Measurements from ENCODE around the gene INAFM2.

The INAFM2 gene

DNA sequence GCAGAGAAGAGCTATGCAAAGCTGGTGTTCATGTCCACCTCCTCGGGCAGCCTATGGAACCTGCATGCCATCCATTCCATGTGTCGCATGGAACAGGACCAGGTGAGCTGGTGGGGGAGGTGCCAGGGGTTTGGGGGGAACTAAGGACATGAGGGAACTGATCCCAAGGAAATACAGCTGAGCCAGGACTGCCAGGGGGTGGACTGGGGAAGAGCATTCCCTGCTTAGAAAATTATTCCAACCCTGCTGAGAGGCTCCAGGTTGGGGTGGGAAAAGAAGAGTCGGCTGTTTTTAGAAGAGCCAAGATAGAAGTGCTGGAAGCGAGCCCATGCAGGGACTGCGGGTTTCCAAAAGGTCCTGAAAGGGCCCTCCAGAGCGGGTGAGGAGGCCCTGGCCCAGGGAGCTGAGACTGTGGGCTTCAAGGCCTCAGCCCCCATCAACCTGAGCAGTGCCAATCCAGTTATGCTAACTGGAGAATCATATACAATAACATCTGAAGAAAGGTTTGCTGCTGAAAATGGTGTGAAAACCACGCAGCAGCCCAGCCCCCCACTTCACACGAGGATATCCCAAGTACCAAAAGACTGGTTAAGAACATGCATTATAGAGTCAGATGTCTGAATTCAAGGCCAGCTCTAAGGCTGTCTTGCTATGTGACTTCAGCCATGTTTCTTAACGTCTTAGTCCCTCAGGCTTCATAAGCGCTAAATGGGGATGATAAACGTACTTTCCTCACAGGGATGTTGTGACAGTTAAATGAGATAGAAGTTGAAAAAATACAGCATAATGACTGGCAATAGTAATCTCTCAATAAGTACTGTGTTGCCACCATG lies 42.3 kb downstream of the INAFM2 start:
- DNase-seq = no peak

DNA sequence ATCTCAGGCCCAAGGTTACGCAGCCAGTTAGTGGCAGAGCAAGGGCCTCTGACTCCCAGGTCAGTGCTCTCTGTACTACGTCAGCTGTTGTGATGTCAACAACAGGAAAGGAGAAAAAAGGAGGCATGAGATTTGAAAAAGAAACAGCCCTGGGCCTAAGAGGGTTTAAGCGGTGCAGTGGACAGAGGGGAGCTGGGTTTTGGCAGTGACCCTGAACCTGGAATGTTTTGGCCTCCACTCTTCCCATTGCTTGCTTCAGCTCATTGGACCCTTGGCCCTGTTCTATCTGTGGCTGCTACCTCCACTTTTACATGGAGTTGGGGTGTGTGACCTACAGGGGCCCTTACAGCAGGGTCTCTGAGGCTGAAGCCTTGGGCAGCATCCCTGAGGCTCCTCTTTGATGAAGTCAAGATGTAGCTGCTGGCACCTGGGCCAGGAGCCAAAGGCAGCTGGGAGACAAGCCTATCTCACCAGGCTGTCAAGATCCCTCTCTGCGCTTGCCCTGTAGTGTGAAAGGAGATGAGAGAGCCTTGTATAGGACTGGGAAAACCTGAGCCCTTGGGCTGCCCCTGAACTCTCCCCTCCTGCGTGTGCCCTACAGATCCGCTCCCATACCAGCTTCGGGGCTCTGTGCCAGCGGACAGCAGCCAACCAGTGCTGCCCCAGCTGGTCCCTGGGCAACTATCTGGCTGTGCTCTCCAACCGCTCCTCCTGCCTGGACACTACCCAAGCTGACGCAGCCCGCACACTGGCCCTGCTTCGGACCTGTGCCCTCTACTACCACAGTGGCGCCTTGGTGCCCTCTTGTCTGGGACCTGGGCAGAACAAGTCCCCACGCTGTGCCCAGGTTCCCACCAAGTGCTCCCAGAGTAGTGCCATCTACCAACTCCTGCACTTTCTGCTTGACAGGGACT lies 43.2 kb downstream of the INAFM2 start:
- DNase-seq = no peak

DNA sequence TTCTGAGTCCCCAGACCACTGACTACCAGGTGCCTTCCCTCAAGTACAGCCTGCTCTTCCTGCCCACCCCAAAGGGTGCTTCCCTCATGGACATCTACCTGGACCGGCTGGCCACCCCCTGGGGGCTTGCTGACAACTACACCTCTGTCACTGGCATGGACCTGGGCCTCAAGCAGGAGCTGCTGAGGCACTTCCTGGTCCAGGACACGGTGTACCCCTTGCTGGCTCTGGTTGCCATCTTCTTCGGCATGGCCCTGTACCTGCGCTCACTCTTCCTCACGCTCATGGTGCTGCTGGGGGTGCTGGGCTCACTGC lies 43.8 kb downstream of the INAFM2 start:
- DNase-seq = no peak

DNA sequence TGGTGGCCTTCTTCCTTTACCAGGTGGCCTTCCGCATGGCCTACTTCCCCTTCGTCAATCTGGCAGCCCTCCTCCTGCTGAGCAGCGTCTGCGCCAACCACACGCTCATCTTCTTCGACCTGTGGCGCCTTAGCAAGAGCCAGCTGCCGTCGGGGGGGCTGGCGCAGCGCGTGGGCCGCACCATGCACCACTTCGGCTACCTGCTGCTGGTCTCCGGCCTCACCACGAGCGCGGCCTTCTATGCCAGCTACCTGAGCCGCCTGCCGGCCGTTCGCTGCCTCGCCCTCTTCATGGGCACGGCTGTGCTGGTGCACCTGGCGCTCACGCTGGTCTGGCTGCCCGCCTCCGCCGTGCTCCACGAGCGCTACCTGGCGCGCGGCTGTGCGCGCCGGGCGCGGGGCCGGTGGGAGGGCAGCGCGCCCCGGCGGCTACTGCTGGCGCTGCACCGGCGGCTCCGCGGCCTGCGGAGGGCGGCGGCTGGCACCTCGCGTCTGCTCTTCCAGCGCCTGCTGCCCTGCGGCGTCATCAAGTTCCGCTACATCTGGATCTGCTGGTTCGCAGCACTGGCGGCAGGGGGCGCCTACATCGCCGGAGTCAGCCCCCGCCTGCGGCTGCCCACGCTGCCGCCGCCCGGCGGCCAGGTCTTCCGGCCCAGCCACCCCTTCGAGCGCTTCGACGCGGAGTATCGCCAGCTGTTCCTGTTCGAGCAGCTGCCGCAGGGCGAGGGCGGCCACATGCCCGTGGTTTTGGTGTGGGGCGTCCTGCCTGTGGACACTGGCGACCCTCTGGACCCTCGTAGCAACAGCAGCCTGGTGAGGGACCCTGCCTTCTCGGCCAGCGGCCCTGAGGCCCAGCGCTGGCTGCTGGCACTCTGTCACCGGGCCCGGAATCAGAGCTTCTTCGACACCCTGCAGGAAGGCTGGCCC lies 44.5 kb downstream of the INAFM2 start:
- DNase-seq = peak; percentile 67 to 87 (median 80)

DNA sequence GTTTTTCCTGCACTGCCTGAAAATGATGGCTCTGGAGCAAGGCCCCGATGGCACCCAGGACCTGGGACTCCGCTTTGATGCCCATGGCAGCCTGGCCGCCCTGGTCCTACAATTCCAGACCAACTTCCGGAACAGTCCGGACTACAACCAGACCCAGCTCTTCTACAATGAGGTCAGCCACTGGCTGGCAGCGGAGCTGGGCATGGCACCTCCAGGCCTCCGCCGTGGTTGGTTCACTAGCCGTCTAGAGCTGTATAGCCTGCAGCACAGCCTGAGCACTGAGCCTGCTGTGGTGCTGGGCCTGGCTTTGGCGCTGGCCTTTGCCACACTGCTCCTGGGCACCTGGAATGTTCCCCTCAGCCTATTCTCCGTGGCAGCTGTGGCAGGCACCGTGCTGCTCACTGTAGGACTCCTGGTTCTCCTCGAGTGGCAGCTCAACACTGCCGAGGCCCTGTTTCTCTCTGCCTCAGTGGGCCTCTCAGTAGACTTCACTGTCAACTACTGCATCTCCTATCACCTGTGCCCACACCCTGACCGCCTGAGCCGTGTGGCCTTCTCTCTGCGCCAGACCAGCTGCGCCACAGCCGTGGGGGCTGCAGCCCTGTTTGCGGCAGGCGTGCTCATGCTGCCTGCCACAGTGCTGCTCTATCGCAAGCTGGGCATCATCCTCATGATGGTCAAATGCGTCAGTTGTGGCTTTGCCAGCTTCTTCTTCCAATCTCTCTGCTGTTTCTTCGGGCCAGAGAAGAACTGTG lies 45.4 kb downstream of the INAFM2 start:
- DNase-seq = no peak

DNA sequence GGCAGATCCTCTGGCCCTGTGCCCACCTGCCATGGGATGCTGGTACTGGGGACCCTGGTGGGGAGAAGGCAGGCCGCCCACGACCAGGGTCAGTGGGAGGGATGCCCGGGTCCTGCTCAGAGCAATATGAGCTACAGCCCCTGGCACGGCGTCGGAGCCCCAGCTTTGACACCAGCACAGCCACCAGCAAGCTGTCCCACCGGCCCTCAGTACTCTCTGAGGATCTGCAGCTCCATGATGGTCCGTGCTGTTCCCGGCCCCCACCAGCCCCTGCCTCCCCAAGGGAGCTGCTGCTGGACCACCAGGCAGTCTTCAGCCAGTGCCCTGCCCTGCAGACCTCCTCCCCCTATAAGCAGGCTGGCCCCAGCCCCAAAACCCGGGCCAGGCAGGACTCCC lies 46.0 kb downstream of the INAFM2 start:
- no peak for DNase-seq

DNA sequence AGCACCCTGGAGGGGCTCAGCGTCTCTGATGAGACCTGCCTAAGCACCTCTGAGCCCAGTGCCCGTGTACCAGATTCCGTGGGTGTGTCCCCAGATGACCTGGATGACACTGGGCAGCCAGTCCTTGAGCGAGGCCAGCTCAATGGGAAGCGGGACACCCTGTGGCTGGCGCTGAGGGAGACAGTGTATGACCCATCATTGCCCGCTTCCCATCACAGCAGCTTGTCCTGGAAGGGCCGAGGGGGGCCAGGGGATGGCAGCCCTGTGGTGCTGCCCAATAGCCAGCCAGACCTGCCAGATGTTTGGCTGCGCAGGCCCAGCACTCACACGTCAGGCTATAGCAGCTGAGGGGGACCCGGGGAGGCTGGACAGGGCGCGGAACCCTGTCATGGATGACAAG lies 46.5 kb downstream of the INAFM2 start:
- DNase-seq = no peak

DNA sequence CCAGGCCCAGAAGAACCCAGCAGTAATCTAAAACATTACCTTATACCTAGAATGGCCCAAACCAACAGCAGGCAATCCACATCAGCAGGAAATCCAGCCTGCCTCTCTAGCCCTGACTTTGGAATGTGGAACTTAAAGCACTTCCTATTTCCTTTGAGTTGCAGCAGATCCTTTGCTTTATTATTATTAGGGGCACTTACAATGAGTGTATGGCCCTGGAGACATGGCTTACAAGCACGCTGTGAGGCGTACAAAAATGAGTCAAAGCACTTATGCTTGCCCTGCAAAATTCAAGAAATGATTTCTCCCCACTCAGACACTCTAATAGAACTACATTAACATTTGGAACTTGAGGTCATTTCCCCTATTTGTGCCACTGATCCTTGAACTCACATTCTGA lies 49.5 kb downstream of the INAFM2 start:
- DNase-seq = no peak

Measured in stimulated activated naive CD4-positive, alpha-beta T cell (primary cell).